HG03558 (cell line): ENCODE data around the gene RSRP1.
"Not testable (repeated sequence)": the region's sequence is repeated elsewhere in the genome, so short reads cannot be mapped to it uniquely, and the experiment has no call there.

ENCODE experiments used
- ATAC-seq: cut with Tn5 transposase; IDR thresholded peaks from one replicate; pipeline ENCODE4 v1.9.1; 2021; ENCODE audit warnings: moderate number of reproducible peaks; ENCODE audit not compliant: unreplicated experiment; ENCODE audit errors: extremely low read depth

The RSRP1 gene

DNA sequence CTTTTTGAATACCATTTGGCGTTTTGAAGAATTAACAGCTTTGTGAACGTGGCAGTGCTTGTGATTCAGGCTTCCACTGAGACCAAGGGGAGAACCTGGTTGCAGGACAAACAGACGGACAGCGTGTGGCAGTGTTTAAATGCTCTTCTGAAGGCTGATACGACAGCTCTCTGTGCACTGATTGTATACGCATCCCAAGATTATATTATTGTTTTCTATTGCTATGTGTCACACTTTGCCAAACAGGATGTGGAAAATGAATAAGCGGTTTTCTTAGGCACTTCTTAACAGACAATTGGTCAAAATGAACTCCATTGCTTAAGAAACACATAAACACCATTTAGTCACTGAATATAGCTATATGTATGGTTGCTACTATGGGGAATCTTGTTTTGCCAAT is 12.6 kb upstream of the RSRP1 start:
- ATAC-seq, result not testable (repeated sequence)

DNA sequence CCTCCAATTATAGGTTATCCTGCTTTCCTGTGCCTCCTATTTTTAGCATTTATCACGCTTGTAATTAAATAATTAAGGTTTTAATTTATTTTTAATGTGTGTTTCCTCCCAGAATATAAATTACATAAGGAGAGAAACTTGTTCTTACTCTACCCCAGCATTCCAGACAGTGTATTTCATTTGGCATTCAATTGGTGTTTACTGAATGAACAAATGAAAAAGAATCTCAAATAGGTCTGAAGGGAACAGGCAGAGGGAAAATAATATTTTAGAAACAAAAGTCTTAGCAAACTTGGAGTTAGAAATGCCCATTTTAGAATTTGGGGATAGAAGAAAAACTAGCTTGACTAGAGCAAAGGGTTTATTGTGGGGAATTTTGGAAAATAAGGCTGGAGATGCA is 9.9 kb upstream of the RSRP1 start:
- no peak for ATAC-seq

DNA sequence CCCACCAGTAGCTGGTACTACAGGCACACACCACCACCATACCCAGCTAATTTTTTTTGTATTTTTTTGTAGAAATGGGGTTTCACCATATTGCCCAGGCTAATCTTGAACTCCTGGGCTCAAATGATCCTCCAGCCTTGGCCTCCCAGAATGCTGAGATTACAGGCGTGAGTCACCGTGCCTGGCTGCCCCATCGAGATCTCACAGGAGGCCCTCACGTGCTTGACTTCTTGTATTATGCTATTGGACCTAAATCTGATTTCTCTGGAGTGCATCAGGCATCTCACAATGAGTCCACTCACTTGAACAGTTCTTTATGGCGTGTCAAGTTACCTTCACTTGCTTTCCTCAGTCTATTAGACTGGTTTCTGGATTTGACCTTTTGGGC is 9.3 kb upstream of the RSRP1 start:
- no peak for ATAC-seq

DNA sequence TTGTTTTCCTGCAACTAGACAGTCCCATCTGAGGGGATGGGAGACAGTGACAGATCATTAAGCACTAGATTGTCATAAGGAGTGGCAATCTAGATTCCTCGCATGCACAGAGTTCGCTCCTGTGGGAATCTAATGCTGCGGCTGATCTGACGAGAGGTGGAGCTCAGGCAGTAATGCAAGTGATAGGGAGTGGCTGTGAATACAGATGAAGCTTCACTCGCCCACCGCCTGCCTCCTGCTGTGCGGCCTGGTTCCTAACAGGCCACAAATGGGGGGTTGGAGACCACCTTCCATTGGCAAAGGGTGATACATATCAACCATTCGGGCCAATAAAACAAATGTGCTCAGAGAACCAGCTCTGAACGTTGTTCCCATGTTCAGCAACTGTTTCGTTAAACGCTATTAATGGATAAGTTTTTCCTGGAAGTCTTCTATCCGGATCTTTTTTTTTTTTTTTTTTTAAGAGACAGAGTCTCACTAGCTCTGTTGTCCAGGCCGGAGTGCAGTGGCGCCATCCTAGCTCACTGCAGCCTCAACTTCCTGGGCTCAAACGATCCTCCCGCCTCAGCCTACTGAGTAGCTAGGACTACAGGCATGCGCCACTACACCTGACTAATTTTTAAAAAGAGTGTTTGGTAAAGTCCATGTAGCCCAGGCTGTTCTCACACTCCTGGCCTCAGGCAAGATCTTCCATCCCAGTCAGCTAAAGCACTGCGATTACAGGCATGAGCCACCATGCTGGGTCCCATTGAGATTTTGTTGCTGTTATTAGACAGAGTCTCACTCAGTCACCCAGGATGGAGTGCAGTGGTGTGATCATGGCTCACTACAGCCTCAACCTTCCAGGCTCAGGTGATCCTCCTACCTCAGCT is 8.7 kb upstream of the RSRP1 start:
- no peak for ATAC-seq

DNA sequence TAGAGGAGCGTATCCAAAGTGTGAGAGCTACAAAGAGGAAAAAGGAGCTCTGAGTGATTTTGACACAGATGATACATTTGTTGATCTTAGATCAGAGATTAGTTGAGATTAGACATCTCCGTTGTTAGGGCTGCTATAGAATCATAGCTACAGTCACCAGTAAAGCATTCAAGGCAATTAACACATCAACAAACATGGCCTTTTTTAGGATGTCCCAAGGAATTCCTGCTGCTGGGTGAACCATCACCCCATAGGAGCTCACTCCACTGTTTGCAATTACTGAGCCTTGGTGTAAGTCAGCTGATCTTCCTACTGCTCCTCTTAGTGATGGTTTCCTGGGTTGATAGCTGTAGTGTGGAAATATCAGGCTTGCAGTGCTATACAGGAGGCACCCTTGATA is 6.7 kb upstream of the RSRP1 start:
- no peak for ATAC-seq

DNA sequence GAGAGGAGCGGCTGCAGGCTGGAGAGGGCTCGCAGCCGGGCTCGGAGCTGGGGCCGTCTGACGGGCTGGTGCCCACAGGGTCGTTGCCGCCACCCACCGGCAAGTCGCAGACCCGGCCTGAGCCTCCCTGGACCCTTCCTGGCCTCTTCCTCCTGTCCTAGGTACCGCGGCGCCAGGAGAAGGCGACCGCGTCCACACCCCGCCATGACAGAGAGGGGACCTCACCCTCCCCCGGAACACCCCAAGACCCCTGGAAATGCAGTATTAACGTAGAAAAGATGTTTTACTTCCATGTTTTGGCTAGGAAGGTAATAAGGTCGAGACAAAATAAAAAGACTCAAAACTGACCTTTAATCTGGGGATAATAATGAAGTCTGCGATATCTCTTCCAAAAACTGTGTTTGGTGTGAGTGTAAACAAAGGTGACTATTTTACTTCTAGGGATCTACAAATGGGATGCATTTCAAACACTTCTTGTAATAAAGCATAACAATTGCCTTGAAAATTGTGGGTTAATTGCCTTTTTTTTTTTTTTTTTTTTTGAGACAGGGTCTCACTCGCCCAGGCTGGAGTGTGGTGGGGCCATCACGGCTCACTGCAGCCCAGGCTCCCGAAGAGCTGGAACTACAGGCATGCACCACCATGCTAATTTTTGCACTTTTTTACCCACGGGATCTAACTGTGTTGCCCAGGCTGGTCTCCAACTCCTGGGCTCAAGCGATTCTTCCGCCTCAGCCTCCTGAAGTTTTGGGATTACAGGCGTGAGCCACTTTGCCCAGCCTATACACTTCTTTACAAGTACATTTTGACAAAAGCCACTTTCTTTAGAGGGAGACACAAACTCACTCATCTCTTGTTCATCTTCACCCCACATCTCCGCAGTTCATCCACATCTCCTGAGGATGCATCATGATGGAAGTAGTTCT is 838 bp upstream of the RSRP1 start:
- ATAC-seq, result no peak

DNA sequence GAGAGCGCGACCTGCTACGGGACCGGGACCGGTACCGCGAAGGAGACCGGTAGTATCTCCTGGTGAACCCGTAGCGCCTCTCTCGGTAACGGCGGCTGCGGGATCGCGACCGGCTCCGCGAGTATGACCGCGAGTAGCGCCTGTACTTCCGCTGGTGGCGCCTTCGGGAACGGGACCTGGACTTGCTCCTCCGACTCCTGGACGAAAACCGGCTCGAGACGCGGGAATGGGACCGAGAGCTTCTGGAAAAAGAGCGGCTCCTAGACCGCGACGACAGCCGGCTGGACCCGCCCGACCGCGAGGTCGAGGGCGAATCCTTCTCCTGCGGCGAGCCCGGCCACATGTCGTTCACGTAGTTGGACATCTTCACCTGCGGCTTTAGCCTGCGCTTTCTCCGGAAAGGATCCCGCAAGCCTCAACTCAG is 642 bp downstream of the RSRP1 start:
- ATAC-seq, result no peak

DNA sequence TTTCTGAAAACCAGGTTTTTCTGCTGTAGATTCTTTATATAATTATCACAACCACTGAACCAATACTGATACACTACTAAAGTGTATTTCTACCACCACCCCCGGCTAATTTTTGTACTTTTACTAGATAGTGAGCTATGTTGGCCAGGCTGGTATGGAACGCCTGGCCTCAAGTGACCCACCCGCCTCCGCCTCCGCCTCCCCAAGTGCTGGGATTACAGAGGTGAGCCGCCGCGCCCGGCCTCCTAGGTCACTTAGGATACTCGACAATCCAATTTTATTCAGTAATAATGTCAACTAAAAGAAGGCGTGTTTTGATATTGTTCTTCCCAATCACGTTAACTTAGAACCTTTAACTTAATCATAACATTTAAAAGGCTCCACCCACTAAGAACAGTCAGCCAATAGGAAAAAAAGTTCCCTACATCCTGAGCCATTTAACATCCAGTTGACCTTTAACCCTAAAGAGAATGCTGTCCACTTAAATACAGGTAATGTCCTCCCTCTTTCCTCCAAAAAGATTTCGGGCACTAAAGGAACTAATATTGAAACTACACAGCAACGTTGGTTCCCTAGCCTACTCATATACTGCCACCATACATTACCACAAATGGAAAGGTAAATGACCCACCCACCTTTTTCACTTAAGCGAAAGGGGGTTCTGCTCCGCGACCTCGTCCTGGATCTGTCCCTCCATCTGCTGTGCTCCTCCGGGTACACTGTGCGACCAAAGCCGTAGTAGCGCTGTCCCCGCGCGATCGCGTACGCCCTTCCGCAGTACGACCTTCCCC is 1.2 kb downstream of the RSRP1 start:
- no peak for ATAC-seq

DNA sequence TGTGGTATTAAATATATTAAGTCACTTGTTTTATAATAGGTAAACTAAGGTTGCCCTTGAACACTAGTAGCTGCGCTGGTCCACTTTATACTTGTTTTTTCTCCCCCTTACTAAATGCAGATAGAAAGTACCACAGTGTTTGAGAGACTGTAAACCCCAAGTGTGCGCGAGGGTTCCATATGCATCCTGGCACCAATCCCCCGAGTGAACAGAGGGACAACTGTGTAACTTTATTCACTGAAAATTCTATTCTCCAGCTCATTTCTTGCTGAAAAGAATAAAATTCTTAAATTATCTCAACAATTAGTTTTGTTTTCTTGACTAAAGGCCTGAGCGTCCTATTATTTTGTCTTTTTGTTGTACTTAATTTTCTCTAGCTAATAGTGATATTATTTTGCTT is 1.9 kb downstream of the RSRP1 start:
- ATAC-seq, result no peak

DNA sequence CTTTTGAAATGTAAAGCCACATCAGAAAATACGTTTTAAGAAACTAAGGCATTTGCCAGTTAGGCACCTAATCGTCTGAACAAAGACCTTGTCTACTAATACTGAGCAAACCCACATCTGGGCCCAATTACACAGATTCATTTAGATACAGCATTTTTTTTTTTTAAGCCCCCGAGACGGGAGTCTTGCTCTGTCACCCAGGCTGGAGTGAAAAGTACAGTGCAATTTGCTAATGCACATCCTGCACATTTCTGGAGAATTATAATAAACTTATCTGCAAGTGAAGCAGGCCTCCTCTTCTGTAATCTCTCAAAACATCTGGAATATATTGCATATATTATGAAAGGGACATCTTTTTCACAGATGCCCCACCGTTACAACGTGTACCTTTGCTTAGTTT is 3.3 kb downstream of the RSRP1 start:
- ATAC-seq, result no peak

DNA sequence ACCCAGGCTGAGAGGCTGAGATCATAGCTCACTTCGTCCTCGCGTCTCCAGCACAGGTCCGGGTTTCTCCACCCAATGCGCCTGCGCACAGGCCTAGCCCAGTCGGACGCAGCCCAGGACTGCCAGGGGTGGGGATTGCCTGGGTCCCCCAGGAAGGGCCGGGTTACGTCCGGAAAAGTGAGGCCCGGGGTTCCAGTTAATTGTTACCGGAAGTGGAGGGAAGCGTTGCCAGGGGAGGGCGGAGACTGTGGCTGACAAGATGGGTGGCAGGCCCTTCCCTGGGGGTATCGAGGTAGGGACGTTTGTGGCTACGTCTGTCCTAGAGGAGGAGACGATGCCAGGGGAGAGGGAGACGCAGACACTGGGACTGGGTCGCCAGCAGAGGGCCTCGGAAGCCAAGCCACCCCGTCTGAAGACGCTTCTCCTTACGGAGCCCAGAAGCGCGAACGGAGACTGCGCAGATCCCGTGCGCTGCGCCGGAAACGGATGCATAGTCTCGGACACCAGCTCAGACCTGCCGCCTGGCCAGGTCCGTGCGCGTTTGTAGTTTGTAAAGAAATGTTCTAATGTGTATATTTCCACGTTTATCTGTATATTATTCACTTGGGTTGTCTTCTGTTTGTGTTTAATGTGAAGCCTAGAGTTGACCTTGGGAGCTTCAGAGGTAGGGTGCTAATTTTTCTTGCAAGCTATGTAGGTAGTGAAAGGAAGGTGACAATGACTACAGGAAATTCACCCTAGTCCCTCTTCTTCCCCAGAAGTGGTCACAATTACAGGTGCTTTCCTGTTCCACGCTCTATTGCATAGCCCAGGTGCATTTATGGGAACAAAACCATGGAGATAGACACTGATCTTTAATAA is 7.3 kb downstream of the RSRP1 start:
- peak; percentile 47 for ATAC-seq

DNA sequence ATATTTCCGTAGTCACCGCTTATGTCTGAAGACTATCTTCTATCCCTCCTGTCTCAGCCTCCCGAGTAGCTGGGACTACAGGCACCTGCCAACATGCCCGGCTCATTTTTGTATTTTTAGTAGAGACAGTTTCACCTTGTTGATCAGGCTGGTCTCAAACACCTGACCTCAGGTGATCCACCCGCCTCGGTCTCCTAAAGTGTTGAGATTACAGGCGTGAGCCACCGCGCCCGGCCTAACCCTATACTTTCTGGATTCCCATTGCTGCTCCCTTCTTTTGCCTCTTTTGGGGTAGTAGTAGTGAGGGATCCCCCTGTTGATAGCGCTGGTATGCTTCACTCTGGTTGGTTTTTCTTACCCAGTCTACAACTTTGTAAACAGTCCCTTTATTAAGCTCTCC is 9.2 kb downstream of the RSRP1 start:
- ATAC-seq, result no peak

DNA sequence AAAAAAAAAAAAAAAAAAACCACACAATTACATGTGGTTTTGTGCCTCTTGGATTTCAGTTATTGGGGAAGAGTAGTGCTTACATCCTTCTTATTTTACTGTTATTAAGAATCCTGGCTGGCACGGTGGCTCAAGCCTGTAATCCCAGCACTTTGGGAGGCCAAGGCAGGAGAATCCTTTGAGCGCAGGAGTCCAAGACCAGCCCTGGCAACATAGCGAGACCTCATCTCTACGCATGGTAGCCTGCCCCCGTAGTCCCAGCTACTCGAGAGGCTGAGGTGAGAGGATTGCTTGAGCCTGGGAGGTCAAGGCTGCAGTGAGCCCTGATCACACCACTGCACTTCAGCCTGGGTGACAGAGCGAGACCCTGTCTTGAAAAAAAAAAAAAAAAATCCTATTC is 11.0 kb downstream of the RSRP1 start:
- ATAC-seq, result not testable (repeated sequence)

DNA sequence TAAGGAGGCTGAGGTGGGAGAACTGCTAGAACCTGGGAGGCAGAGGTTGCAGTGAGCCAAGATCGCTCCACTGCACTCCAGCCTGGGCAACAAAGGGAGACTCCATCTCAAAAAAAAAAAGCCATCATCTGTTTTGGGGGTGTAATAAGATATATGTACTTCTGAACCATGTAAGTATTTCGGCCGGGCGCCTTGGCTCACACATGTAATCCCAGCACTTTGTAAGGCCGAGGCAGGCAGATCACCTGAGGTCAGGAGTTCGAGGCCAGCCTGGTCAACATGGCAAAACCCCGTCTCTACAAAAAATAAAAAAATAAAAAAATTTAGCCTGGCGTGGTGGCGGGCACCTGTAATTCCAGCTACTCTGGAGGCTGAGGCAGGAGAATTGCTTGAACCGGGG is 11.8 kb downstream of the RSRP1 start:
- not testable (repeated sequence) for ATAC-seq

DNA sequence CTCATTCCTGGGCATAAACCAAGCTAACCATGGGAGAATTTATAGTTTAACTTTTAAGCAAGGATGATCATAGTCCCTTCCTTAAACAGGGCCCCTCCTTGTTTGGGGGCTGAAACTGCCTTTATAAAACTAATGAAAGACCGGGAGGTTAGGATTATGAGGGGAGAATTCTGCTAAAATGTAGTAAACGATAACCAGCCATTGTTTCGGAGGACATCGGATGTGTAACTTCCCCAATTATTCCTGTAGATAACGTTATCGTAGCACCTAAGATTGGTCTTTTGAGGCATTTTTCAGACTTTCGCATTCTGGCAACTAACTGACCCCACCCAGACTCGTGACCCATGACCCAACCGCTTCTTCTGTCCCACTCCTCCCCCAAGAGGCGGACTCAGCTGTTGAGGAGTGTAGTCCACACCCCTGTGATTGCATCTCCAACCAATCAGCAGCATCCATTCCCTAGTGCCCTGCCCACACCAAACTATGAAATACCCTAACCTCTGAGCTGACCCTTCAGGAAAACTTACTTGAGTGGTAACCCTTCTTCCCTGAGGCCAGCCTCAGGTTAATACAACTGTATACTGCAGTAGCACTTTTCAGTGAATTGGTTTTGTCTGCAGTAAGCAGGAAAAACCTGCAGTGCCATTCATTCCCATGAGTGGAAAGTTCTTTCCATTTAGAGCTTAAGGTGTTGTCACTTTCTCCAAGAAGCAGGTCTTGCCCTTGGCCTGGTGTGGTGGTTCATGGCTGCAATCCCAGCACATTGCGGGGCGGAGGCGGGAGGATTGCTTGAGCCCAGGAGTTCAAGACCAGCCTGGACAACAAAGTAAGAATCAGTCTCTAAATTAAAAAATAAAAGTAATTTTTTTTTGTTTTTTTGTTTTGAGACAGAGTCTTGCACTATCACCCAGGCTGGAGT is 14.1 kb downstream of the RSRP1 start:
- ATAC-seq, result peak; percentile 37

DNA sequence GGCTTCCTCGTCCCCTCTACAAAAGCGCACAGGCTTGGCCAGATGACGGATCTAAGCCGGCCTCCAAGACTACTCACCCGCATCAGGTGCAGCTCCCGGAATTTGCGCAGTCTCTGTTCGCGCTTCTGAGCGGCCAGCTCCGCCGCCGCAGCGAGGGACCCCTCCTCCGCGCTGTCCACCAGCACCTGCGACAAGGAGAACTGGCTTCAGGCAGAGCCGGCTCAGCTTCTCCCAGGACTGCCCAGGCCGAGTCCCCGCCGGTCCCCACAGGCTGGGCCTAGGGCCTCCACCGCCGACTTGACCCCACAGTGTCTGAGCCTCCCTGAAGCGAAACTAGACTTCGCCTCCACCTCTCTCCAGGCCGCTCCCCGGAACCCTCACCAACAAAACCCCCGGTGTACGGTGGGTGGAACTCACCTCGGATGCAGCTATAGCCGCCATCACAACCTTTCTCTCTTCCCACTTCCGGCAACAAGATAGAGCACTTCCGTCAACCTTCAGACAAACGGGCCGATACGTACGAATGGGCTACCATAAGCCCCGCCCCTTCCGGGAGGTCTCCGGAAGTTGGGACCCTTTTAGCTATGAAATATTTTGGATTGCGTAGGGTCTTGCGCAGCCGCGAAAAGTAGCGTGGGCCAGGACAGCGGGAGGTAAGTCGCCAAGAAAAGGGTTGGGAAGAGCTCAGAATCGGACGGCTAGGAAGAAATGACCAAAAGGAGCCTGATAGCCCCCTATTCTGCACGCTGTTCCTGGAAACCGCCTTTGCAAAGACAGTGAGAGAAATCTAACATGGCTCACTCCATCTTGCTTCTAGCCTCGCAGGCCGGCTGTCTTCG is 15.0 kb downstream of the RSRP1 start, which contains the start of gene SYF2:
Gene SYF2 (minus strand): TSS at position 476 of the 839 bp plus-strand sequence. CDS start 35 bp downstream, at position 441.
- ATAC-seq, result peak; percentile 47

DNA sequence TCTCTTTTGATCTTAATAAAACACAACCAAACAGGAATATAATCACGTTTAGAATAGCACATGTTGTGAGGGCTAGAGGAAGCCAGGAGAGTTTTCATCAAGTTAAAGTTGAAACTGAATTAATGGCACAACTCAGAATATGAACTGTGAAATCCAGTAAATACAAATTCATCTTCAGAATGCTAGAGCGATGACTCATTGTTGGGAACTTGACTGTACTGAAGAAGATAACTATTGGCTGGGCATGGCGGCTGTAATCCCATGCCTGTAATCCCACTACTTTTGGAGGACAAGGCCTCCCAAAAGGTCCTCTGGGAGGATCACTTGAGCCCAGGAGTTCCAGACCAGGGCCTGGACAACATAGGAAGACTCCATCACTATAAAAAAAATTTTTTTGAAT is 23.8 kb downstream of the RSRP1 start:
- ATAC-seq, result no peak

DNA sequence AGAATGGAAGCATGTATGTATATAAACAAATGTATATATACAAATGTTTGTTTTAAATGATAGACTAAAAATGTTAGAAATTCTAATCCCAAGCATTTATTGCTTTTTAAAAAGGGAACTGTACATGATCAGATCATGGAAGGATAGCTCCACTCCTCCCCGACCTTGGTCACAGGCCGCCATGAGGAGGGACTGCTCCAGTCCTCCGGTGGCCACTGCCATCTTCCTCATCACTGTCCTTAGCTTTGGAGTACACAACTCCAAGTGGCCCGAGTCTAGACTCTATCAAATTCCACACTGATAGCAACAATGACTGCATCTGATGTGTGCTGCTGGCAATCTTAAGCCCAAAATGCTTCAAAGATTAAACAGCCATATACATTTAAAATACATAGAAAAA is 24.6 kb downstream of the RSRP1 start:
- ATAC-seq, result no peak
